CD4-positive, alpha-beta T cell treated with Interleukin-17A for 4 hours (primary cell): ENCODE measurements around the gene CLIC3.

Source experiments
- DNase-seq: peaks from one replicate; pipeline ENCODE4 v3.0.0-alpha.2; 2020; ENCODE audit warnings: mixed read lengths

Gene CLIC3

DNA sequence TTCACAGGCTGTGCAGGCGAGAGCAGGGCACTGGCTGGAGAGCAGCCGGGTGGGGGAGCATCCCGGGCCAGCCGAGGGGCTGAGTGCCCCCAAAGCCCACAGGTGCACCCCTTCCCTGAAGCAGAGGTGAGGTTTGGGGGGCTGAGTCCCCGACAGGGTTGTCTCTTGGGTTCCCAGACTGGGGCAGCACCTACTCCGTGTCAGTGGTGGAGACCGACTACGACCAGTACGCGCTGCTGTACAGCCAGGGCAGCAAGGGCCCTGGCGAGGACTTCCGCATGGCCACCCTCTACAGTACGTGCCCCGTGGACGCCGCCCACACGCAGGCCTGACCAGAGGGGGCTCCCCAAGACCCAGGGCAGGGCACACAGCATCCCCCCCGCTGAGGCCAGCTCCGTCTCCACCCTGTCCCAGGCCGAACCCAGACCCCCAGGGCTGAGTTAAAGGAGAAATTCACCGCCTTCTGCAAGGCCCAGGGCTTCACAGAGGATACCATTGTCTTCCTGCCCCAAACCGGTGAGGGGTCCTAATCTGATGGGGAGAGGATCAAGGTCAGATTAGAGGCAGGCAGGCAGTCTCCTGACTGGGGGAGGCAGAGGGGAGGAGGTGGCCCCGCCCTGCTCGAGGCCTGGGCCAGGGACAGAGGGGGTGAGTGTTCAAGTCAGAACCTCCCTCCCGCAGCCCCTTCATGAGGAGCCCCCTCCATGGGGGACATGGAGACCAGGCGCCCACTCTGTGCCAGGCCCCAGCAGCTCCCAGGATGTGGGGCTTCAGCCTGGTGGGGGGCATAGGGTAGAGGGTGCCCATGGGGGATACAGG lies 16.4 kb downstream of the CLIC3 start:
- DNase-seq, result no peak

DNA sequence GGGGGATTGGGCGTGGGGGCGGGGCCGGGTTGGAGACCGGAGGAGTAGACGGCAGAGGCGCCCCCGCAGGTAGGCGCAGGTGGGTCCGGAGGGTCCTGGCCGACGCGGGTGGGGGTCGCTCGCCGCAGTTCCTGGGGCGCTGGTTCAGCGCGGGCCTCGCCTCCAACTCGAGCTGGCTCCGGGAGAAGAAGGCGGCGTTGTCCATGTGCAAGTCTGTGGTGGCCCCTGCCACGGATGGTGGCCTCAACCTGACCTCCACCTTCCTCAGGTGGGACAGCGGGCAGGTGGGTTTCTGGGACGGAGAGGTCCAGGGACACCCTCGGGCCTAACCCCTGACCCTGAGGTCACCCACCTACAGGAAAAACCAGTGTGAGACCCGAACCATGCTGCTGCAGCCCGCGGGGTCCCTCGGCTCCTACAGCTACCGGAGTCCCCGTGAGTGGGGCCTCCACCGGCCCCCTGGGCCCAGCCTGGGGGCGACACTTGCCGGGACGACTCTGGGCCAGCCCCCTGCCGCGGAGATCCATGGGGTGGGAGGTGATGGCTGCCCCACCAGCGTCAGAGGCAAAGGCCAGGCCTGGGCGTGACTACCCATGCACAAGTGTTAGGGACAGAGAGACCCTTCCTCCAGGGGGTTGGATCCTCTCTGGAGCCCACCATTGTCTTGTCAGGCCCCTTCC lies 17.4 kb downstream of the CLIC3 start:
- no peak for DNase-seq

DNA sequence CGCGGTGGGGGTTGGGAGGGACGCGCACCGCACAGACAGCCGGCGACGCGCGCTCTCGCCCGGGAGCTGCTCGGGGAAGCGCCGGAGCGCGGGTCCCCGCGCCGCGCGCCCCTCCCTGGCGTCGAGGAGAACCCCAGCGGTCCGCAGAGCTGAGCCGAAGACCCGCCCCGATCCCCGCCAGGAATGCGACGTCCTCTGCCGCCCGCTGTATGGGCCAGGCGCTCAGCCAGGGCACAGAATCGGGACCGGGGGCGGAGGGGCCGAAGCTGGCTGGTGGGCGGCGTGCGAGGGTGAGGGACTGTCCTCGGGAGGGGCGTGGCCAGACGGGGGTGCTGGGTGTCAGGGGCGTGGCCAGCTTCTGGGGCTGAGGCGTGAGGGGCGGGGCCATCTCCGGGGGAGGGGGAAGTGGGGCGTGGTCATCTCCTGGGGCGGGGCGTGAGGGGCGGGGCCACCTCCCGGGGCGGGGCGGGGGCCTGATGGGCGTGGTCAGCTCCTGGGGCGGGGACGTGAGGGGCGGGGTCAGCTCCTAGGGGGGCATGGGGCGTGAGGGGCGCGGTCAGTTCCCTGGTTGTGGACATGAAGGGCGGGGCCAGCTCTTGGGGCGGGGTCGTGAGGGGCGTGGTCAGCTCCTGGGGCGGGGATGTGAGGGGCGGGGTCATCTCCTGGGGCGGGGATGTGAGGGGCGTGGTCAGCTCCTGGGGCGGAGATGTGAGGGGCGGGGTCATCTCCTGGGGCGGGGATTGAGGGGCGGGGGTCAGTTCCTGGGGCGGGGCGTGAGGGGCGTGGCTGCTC lies 18.1 kb downstream of the CLIC3 start:
- DNase-seq, result peak; percentile 63

DNA sequence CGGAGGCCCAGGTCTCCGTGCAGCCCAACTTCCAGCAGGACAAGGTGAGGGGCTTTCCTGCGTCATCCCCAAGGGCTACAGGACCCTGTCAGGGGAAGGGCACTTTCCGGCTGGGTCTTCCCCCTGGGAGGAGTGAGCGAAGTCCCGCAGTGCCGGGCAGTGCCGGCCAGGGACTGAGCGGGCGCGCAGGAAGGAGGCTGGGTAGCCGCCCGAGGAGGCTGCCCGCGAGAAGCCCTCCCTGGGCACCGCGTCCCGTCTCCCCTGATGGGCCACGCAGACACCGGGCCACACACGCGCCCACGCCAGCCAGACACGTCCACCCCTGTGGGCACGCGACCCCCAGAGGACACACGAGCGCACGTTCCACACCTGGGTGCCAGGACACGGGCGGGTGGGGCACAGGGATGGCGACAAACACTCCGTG lies 18.7 kb downstream of the CLIC3 start:
- DNase-seq, result no peak

DNA sequence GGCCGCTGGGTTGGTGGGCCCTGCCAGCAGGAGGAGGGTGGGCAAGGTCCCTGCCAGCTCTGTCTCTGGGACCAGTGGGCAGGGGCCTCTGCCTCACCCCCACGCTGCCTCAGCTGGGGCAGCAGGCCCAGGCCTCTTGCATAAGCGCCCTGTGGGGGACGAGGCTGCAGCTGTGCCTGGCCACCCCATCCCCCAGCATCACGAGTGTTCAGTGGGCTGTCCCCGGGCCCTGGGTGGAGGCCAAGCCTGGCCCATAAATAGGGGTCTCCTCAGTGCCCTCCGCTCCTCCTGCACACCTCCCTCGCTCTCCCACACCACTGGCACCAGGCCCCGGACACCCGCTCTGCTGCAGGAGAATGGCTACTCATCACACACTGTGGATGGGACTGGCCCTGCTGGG lies 19.1 kb downstream of the CLIC3 start, which contains the start of gene PTGDS:
TSS of gene PTGDS (plus strand) at position 282 of the 400 bp plus-strand sequence. CDS start at position 357, 75 bp downstream.
- no peak for DNase-seq

DNA sequence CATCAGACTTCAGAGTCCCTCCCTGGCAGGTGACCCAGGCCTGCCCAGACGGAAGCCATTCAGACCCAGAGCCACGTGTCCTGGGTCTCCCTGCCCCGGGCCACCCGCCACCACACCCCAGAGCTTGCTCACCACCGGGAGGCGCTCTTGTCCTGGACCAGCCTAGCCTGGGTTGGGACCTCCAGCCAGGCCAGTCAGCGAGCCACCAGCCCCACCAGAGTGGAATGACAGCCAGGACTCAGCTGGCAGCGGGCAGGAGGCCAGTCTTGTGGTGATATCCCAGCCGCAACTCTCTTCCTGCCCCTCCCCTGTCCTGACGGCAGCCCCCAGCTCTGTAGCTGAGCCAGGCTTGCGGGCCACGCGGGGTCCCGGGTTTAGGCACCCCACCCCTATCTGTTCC lies 20.7 kb downstream of the CLIC3 start:
- peak; percentile 45 for DNase-seq

DNA sequence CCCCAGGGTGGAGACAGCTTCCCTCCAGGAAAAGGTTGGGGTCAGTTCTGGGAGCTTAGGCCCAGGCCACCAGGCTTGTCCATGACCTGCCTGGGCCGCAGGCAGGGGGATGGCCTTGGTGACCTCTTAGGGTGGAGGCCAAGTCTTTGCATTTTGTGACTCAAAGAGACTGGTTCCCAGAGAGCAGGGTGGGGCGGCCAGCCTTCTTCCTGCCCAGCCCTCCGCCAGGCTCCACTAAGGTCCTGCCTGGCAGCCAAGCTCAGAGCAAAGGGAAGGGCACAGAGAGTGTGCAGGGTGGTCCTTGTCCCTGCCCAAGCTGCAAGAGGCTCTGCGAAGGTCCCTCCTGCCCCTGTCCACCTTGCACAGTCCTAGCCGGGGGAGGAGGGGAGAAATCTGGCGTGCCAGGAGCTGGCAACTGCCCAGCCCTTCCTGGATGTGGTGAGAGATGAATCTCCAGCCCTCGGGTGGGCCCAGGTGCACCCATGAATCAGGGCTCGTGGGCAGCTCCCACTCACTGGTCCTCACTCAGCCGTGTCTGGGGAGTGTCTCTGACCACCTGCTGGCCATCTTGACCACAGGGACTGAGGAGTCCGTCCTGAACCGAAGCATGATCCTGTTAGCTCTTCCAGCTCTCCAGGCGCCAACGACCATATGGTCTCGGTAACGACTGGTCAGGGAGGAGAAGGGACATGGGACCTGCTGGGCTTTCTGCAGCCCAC lies 21.4 kb downstream of the CLIC3 start:
- peak; percentile 48 for DNase-seq

DNA sequence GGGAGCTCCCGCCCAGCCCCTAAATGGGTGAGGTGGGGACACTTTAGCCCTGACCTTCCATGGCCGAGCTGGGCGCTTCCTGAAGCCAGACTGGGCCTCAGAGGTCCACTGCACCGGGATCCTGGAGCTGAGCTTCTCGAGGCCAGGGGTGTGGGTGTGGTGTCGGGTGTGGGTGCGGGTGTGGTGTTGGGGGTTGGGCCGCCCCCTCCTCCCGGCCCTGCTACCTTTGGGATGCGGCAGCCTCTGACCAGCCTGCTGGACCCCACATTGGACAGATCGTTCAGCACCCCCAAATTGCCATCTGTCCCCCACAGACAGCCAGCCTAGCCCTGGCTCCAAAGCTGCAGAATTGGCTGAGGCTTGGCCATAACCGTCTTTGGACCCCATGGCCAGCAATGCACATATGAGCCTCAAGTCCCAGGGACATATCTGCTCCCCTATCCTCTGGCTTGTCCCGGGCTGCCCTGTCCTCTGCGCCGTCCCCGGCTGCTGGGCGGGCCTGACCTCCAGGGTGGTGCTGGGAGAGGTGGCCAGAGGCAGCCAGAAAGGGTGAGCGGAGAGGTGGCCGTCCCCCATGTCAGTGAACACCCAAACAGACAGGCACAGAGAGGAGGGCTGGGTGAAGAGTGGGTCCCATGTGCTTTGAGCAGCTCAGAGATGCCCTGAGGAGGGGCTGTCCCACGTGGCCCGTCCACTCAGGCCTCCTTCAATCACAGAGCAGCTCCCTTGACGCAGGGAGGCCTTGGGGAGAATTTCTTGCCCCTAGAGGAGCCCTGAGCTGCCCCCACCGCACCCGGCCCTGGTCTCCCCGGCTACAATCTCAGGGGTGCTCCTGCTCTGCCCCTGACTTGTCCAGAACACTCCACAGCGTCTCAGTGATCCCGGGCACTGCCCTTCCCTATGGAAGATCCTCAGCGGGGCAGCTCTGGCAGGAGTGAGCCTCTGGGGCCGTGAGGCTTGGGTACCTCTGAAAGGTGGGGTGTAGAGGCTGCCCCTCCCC lies 22.4 kb downstream of the CLIC3 start:
- DNase-seq, result no peak

DNA sequence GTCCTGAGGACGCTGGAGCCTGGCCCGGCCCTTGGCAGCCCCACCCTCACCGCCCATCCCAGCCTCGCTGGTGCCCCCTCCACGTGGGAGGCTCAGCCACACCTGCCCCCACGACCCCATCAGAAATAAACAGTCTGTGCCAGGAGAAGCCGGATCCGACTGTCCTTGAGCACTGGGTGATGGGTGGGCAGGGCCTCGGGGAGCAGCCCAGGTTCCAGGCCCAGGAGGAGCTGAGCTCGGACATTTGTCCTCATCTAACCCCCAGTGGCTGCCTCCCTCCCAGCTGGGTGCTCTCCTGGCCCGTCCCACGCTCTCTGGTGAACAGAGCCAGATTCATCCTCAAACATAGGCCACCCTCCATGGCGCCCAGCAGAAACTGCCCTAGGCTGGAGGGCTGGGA lies 23.6 kb downstream of the CLIC3 start:
- DNase-seq, result no peak

DNA sequence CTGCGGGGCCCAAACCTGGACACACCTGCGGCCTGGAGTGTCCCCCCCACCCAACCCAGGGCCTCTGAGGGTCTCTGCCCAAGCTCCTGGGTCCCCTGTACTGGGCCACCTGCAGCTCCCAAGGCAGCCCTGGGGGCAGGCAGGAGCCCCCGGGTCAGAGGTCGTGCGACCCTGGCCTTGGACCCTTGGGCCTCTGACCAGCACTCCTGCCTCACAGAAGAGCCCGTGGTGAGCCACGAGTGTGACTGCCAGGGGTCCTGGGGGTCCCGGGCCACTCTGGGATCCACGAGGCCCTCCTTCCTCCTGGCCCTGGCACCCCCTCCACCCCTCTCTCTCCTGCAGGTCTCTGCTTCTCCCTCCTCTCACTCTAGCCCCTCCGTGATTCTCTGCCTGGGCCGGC lies 24.0 kb downstream of the CLIC3 start:
- DNase-seq, result no peak

DNA sequence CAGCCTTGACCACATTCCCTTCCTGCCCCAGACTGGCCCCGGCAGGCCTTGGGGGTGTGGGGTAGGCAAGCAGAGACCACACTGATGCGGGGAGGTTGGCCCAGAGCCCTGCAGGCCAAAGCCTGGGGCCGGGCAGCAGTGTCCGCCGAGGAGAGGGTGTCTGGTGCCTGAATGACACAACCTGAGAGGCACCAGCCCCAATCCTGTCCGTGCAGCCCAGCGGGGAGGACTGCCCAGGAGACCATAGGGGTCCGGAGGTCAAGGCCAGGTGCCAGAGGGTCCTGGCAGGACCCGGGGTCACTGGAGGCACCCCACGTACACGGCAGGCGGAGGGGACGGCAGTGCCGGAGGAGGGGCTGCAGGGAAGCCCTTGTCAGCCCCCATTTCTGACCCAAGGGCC lies 24.6 kb downstream of the CLIC3 start:
- no peak for DNase-seq

DNA sequence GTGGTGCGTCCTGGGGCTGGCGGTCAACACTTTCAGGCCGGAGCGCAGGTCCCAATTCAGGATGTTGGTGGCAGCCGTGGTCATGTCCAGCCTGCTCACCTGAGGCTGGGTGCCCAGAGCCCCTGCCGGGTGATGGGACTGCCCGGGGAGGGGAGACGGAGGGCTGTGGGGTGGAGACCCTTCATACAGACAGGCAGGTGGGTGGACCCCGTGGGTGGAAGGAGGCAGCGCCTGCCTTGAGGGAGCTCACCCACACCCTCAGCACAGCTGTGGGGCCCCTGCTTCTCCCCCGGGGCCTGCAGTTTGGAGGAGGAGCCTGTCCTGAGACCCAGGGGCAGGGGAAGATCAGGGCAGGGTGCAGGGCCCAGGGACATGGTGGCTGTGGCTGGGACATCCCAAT lies 26.0 kb downstream of the CLIC3 start:
- no peak for DNase-seq

DNA sequence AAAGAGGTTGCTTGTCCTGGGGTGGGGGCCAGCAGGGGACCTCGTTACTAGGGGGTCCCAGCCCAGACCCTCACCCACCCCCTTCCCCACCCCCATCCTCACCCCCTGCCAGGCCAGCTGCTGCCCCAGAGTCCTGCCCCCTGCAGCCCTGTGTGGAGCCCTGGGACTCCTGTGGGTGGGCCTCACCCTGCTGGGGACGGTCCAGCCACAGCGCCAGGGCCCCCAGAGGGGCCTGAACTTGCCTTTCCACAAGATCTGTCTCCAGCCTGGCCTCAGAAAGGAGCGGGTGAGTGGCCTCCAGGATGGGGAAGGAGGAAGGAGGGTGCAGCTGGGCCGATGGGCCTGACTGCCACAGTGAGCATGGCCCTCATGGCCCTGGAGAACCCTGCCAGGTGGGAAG lies 26.6 kb downstream of the CLIC3 start:
- no peak for DNase-seq

DNA sequence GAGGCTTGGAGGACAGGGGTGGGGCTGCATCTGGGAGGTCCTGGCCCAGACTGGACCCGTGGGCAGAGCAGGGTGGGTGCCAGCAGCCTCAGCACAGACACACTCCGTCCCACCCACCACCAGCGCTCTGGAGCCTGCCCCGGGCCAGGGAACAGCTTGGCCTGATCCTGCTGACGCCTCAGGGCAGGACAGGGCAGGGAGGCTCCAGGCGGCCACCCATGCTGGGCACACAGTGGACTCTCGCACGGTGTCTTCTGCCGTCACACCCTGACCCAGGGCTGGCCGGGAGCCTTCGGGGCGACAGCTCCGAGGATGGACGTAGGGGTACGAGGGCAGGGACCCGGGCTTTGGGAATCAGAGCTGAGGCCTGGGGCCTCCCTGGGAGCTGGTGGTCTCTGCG lies 27.2 kb downstream of the CLIC3 start:
- no peak for DNase-seq

DNA sequence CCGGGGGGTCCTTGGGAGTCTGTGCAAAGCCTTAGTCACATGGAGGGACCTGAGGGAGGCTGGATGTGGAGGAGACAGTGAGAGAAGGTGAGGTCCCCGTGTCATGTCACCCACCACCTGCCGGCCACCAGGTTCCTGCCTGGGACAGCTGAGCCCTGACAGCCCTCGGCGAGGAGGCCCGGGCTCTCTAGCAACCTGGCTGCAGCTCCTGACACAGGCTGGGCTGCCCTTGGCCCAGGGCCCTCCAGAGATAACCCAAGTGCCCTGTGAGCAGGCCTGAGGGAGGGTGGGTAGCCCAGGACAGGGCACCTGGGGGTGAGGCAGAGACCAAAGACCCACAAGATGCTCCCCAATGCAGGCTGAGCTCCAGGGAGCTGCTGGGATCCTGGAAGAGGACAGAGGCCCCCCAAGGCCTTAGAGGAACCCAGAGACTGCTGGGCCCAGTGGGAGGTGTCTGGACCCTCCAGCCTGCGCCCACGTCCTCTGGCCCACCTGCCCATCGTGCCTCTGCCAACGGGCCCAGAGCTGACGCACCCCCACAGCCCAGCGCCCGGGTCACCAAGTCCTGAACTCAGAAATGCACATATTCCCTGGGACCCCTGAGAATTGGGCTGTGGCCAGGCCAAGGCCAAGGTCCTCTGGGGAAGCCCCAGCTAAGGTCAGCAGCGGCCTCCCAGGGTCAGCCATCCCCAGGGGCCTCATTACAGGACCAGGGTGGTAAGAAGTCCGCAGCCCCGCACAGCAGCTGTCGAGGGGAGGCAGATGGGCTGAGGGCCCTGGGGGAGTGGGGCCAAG lies 27.8 kb downstream of the CLIC3 start:
- DNase-seq, result no peak

DNA sequence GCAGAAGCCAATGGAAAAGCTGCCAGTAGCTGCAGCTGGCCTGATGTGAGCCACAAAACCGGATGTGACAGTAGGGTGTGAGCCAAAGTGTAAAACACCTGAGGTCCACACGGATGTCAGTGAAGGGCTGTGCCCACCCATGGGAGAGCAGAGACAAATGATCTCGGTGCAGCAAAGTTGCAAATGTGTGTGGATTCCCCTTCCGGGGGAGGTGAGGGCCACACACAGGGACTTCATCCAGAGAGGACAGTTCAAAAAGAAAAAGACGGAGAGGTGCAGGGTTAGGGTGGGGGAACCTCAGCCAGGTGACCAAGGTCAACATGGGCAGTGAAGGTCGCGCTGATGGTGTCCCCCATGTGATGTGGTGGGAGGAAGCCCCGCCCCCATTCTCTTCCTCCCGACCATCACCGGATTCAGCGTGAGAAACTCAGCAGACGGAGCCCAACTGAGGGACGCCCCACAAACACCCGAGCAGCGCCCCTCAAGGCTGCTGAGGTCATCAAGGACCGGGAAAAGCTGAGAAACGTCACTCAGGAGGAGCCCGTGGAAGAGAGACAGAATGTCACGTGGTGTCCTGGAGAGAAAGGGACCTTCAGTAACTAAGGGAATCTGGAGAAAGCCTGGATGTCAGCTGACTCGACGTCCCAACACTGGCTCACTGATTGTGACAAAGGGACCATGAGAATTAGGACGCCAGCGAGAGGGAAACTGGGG lies 30.4 kb downstream of the CLIC3 start:
- peak; percentile 35 for DNase-seq

DNA sequence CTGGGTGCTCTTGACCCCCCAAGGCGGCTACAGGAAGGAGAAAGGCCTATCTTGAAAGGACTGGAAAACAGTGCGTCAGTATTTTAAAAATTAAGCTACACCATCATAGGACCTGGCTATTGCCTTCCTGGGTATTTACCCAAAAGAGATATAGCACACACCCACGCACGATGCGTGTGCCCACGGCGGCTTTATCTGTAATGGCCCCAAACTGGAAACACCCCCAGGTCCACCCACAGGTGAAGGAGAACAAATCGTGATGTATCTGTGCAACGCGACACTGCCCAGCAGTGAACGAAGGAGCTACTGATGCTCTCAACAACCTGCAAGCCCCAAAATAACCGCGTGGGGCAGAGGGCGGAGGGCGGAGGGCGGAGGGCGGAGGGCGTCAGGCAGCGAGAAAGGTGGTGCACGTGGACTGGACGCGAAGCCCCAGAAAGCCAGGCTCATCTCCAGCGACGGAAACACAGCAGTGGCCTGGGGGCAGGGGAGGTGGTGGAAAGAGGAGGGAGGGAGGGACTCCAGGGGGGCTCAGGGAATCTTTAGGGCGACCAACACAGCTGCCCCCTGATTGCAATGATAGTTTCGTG lies 31.4 kb downstream of the CLIC3 start:
- no peak for DNase-seq

DNA sequence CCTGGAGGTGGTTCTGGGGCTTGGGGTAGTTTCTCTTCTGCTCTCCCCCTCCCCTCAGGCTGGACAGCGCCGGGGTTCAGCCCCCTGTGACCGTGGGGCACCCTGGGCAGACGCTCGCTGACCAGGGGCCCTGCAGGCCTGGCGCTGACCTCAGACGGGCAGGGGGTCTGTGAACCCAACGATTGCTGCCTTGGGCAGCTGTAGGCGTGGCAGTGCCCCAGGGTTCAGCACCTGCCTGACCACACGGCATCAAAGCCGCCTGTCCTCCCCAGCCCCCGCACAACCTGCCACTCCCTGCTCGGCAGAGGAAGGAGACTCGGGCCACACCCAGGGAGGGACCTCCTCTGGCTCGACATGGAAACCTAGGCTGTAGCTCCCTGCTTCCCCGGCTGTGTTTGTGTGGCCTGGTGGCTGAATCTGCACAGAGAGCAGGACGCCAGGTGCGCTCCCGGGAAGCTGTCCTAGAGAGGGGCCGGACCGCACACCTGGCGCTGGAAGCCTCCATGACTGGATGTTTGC lies 32.1 kb downstream of the CLIC3 start:
- no peak for DNase-seq

DNA sequence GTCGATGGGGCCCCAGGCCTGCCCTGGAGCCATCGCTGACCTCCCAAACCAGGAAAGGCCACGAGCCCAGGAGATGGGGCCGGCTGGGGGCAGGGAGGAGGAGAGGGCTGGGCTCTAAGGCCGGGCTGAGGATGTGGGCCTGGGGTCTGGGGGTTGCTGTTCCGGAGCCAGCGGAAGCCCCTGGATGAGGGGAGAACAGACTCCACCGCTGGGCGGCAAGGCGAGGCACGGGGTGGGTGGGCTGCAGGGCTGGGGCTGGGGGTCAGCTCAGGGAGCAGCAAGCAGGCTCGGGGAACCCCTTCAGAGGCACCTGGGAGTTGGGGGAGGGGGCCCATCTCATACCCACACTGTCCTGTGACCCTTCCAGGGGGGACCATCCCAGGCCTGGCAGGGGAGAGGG lies 32.6 kb downstream of the CLIC3 start:
- DNase-seq, result no peak
